ENCODE data around the gene RABGGTA.

Gene RABGGTA

DNA sequence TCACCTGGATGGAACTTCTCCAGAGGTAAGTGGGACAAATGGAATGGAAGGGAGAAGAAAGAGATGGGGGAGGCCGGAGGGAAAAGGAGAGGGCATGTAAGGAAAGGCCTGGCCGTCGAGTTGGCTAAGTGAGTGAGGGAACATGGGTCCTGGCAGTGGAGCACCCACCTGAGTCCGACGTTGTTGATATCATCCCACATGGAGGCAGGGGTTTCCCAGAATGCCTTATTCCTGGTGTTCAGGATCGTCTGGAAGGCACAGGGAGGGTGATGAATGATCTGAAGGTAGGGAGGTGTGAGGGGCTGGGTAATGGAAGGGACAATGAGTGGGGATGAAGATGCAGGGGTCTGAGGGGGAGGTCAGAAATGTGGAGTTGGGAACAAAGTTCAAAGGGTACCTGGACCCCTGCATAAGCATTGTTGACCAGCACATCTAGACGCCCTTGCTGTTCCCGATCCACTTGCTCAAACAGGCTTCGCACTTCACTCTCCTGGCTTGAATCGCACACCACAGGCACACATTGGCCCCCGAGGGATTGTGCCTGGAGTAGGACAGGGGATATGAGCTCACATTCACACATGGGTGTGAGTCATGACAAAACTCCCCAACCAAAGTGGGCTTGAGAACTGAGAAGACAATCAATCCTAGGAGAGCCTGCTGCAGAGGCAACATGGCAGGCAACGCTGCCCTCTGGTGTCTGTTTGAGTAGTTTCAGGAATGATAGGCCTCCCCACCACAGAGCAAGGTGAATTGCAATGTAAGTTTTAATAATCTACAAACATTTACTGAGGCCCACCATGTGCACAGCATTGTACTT lies 25.2 kb upstream of the RABGGTA start:
- H2BK120ac ChIP-seq (ENCODE audit: low read depth, low read length) = no peak overlapping the region
- no peak overlapping the region for H2AK5ac ChIP-seq (ENCODE audit: low read length)
- no peak overlapping the region for H2BK5ac ChIP-seq (ENCODE audit: low read length)
- no peaks in the 10 kb centered on the region for H3K36me3 ChIP-seq (ENCODE audit: control insufficient read depth, insufficient read depth, low read length)
- peak overlapping the region; percentile 24 for H3K9ac ChIP-seq (ENCODE audit: low read length)
- no peak overlapping the region for H2BK15ac ChIP-seq (replicated peaks; ENCODE audit: low read depth)
- peak overlapping the region; percentile 63 for H3K56ac ChIP-seq (ENCODE audit: low read length)
- no peak overlapping the region for H4K8ac ChIP-seq (ENCODE audit: low read depth, low read length)
- peaks cover 14% of the 10 kb centered on the region for H3K79me1 ChIP-seq (ENCODE audit: low read length)
- no peak overlapping the region for H3K23ac ChIP-seq (ENCODE audit: low read length)
- no peaks in the 10 kb centered on the region for H3K27me3 ChIP-seq (ENCODE audit: insufficient read depth, low read length, poor library complexity)
- no peak overlapping the region for H3K4me3 ChIP-seq (ENCODE audit: low read length)
- WGBS (ENCODE audit: extremely low coverage, insufficient coverage, low lambda C conversion rate) = no CpG with 5 or more reads among the region's 12 CpGs
- H3K18ac ChIP-seq (ENCODE audit: low read length) = no peak overlapping the region
- peaks cover 8% of the 10 kb centered on the region for H3K4me1 ChIP-seq (ENCODE audit: control insufficient read depth, low read depth, low read length)
- peaks cover 10% of the 10 kb centered on the region for H3K79me2 ChIP-seq (ENCODE audit: control insufficient read depth, insufficient read depth, low read length)
- no peak overlapping the region for H3K4me2 ChIP-seq (ENCODE audit: low read length)
- no peak overlapping the region for H3K4ac ChIP-seq (ENCODE audit: low read depth, low read length)
- no peak overlapping the region for H4K5ac ChIP-seq (ENCODE audit: low read length)
- no peak overlapping the region for H3K27ac ChIP-seq (ENCODE audit: low read depth, low read length)
- DNase-seq = peak; percentile 97

DNA sequence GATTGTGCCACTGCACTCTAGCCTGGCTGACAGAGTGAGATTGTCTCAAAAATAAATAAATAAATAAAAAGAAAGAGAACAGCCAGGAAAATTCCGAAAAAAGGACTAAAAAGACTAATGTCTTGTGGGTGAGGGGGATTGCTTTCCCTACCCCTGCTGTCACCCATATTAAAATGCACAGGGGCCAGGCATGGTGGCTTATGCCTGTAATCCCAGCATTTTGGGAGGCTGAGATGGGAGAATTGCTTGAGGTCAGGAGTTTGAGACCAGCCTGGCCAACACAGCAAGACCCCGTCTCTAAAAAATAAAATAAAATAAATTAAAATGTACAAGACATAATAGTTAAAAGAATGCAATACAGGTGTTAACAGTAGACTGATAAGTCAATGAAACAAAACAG lies 22.1 kb upstream of the RABGGTA start:
- Histone ChIP-seq H2BK5ac (ENCODE audit: low read length) (no peak overlapping the region), H3K4me3 (ENCODE audit: low read length) (no peak overlapping the region), H3K79me1 (ENCODE audit: low read length) (no peaks in the 10 kb centered on the region), H3K56ac (ENCODE audit: low read length) (no peak overlapping the region), H3K27me3 (ENCODE audit: insufficient read depth, low read length, poor library complexity) (no peaks in the 10 kb centered on the region), H3K36me3 (ENCODE audit: control insufficient read depth, insufficient read depth, low read length) (peaks cover 2% of the 10 kb centered on the region), H3K4me1 (ENCODE audit: control insufficient read depth, low read depth, low read length) (no peaks in the 10 kb centered on the region), H3K18ac (ENCODE audit: low read length) (no peak overlapping the region), H3K4ac (ENCODE audit: low read depth, low read length) (no peak overlapping the region), H3K23ac (ENCODE audit: low read length) (no peak overlapping the region), H4K8ac (ENCODE audit: low read depth, low read length) (no peak overlapping the region), H2BK120ac (ENCODE audit: low read depth, low read length) (no peak overlapping the region), H3K27ac (ENCODE audit: low read depth, low read length) (no peak overlapping the region), H3K9ac (ENCODE audit: low read length) (no peak overlapping the region), H3K79me2 (ENCODE audit: control insufficient read depth, insufficient read depth, low read length) (no peaks in the 10 kb centered on the region), H2BK15ac (replicated peaks; ENCODE audit: low read depth) (no peak overlapping the region), H2AK5ac (ENCODE audit: low read length) (no peak overlapping the region), H4K5ac (ENCODE audit: low read length) (no peak overlapping the region), H3K4me2 (ENCODE audit: low read length) (no peak overlapping the region)
- DNase-seq = no peak
- WGBS (ENCODE audit: extremely low coverage, insufficient coverage, low lambda C conversion rate) = no CpG with 5 or more reads among the region's 2 CpGs

DNA sequence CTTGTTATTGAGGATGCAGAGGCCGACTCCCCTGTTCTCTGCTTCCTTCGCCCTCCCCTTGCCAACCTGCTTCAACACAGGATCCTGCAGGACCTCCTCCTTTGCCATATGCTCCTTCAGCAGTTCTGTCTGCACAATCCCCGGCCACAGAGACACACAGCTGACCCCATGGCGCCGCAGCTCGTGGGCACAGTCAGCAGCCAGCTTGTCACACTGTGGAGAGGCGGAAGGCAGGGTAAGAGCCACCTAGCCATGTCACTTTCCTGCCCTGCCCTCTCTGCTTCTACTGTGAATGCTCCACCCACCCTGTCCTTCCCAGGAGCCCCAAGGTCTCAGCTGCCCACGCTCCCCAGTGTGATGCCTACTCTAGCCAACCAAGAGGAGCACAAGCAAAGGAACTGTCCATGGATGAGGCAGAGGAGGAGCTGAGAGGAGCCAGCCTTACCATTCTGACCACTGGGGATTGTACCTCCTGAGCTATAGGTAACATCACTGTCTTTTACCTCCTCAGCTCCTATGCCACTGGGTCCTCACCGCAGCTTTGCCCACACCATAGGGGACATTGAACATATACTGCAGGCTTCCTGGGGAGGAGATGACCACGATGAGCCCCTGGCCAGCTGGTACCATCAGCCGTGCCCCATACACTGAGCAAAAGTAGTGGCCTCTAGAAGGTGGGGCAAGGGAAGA lies 20.9 kb upstream of the RABGGTA start:
- no CpG with 5 or more reads among the region's 11 CpGs for WGBS (ENCODE audit: extremely low coverage, insufficient coverage, low lambda C conversion rate)

DNA sequence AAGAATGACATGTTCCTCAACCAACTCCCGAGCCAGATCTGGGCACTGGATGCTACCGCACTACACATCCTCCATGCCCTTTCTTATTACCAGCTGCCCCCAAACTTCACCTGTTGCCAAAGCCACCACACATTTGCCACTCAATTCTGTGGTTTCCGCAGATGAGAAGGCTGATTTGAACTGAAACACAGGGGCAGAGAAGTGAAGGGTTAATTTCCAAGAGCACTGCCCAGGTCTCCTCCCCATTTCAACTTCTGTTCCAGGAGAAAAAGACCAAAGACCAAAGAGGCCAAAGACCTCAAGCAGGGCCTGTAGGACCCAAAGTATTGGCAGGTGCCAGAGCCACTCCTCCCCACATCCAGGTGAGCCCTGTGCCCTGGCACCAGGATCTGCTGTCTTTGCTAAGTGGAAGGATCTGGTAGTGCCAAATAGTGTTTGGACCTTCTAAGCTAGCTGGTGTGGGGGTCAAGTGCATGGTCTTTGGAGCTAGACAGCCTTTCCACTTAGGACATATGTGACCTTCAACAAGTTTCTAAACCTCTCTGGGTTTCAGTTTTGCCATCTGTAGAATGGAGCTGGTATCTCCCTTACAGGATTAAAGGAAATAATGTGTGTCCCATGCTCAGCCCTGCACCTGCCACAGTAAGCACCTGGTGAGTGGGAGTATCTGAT lies 20.2 kb upstream of the RABGGTA start:
- Histone ChIP-seq H4K5ac (ENCODE audit: low read length) (no peak overlapping the region), H3K27me3 (ENCODE audit: insufficient read depth, low read length, poor library complexity) (no peaks in the 10 kb centered on the region), H3K9ac (ENCODE audit: low read length) (no peak overlapping the region), H2BK15ac (replicated peaks; ENCODE audit: low read depth) (no peak overlapping the region), H3K4me2 (ENCODE audit: low read length) (no peak overlapping the region), H3K4me3 (ENCODE audit: low read length) (no peak overlapping the region), H2AK5ac (ENCODE audit: low read length) (no peak overlapping the region), H3K18ac (ENCODE audit: low read length) (no peak overlapping the region), H3K36me3 (ENCODE audit: control insufficient read depth, insufficient read depth, low read length) (peaks cover 2% of the 10 kb centered on the region), H3K27ac (ENCODE audit: low read depth, low read length) (no peak overlapping the region), H3K79me2 (ENCODE audit: control insufficient read depth, insufficient read depth, low read length) (no peaks in the 10 kb centered on the region), H3K56ac (ENCODE audit: low read length) (no peak overlapping the region), H3K4ac (ENCODE audit: low read depth, low read length) (no peak overlapping the region), H3K23ac (ENCODE audit: low read length) (no peak overlapping the region), H2BK5ac (ENCODE audit: low read length) (no peak overlapping the region), H3K79me1 (ENCODE audit: low read length) (no peaks in the 10 kb centered on the region), H4K8ac (ENCODE audit: low read depth, low read length) (no peak overlapping the region), H3K4me1 (ENCODE audit: control insufficient read depth, low read depth, low read length) (no peaks in the 10 kb centered on the region), H2BK120ac (ENCODE audit: low read depth, low read length) (no peak overlapping the region)
- no CpG with 5 or more reads among the region's 3 CpGs for WGBS (ENCODE audit: extremely low coverage, insufficient coverage, low lambda C conversion rate)
- no peak for DNase-seq

More for the DNA sequence above, 20.9 kb upstream of the RABGGTA start:
- Histone ChIP-seq H3K18ac (ENCODE audit: low read length) (no peak overlapping the region), H3K27me3 (ENCODE audit: insufficient read depth, low read length, poor library complexity) (no peaks in the 10 kb centered on the region), H4K5ac (ENCODE audit: low read length) (no peak overlapping the region), H3K4me1 (ENCODE audit: control insufficient read depth, low read depth, low read length) (no peaks in the 10 kb centered on the region), H2BK120ac (ENCODE audit: low read depth, low read length) (no peak overlapping the region), H3K4ac (ENCODE audit: low read depth, low read length) (no peak overlapping the region), H2AK5ac (ENCODE audit: low read length) (no peak overlapping the region), H3K9ac (ENCODE audit: low read length) (no peak overlapping the region), H3K4me3 (ENCODE audit: low read length) (no peak overlapping the region), H3K36me3 (ENCODE audit: control insufficient read depth, insufficient read depth, low read length) (peaks cover 2% of the 10 kb centered on the region), H3K27ac (ENCODE audit: low read depth, low read length) (no peak overlapping the region), H2BK15ac (replicated peaks; ENCODE audit: low read depth) (no peak overlapping the region), H3K79me1 (ENCODE audit: low read length) (no peaks in the 10 kb centered on the region), H3K79me2 (ENCODE audit: control insufficient read depth, insufficient read depth, low read length) (no peaks in the 10 kb centered on the region), H2BK5ac (ENCODE audit: low read length) (no peak overlapping the region), H3K23ac (ENCODE audit: low read length) (no peak overlapping the region), H4K8ac (ENCODE audit: low read depth, low read length) (no peak overlapping the region), H3K56ac (ENCODE audit: low read length) (no peak overlapping the region), H3K4me2 (ENCODE audit: low read length) (no peak overlapping the region)
- no peak for DNase-seq

DNA sequence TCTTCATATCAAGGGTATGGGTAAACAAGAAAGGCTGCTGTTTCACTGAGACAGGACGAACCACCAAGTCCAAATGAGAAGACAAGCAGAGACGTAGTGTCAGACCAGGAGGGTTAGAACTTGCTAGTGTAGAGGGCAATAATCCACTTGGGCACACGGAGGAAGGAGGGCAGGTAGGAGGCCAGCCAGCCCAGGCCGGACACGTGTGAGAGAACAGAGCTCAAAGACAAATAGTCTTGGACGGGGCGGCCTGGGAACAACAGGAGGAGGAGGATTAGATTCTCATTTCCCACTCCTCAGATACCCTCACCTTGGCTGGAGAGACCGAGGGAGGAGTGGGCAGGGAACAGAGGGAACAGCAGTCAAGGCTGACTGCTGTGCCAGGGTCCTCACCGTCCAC lies 19.3 kb upstream of the RABGGTA start:
- H3K9ac ChIP-seq (ENCODE audit: low read length) = no peak overlapping the region
- no peak overlapping the region for H3K18ac ChIP-seq (ENCODE audit: low read length)
- H2BK5ac ChIP-seq (ENCODE audit: low read length) = no peak overlapping the region
- no peak for DNase-seq
- no peak overlapping the region for H3K4ac ChIP-seq (ENCODE audit: low read depth, low read length)
- H4K5ac ChIP-seq (ENCODE audit: low read length) = no peak overlapping the region
- no peaks in the 10 kb centered on the region for H3K4me1 ChIP-seq (ENCODE audit: control insufficient read depth, low read depth, low read length)
- H3K4me3 ChIP-seq (ENCODE audit: low read length) = no peak overlapping the region
- H3K23ac ChIP-seq (ENCODE audit: low read length) = no peak overlapping the region
- H3K27me3 ChIP-seq (ENCODE audit: insufficient read depth, low read length, poor library complexity) = no peaks in the 10 kb centered on the region
- no peak overlapping the region for H3K56ac ChIP-seq (ENCODE audit: low read length)
- H2AK5ac ChIP-seq (ENCODE audit: low read length) = no peak overlapping the region
- no peak overlapping the region for H2BK120ac ChIP-seq (ENCODE audit: low read depth, low read length)
- H3K79me2 ChIP-seq (ENCODE audit: control insufficient read depth, insufficient read depth, low read length) = no peaks in the 10 kb centered on the region
- no peak overlapping the region for H3K4me2 ChIP-seq (ENCODE audit: low read length)
- peaks cover 2% of the 10 kb centered on the region for H3K36me3 ChIP-seq (ENCODE audit: control insufficient read depth, insufficient read depth, low read length)
- no peaks in the 10 kb centered on the region for H3K79me1 ChIP-seq (ENCODE audit: low read length)
- no peak overlapping the region for H4K8ac ChIP-seq (ENCODE audit: low read depth, low read length)
- WGBS (ENCODE audit: extremely low coverage, insufficient coverage, low lambda C conversion rate) = no CpG with 5 or more reads among the region's 9 CpGs
- H3K27ac ChIP-seq (ENCODE audit: low read depth, low read length) = no peak overlapping the region
- no peak overlapping the region for H2BK15ac ChIP-seq (replicated peaks; ENCODE audit: low read depth)
